ENCODE data around the gene PDZD2. TPM values are rescaled to one million over a fixed set of nuclear protein-coding genes. Genes with fewer than 3 reads are reported as not detected.

The PDZD2 gene
- total RNA-seq, 1 experiment from 2014 or later: 23.0 TPM

DNA sequence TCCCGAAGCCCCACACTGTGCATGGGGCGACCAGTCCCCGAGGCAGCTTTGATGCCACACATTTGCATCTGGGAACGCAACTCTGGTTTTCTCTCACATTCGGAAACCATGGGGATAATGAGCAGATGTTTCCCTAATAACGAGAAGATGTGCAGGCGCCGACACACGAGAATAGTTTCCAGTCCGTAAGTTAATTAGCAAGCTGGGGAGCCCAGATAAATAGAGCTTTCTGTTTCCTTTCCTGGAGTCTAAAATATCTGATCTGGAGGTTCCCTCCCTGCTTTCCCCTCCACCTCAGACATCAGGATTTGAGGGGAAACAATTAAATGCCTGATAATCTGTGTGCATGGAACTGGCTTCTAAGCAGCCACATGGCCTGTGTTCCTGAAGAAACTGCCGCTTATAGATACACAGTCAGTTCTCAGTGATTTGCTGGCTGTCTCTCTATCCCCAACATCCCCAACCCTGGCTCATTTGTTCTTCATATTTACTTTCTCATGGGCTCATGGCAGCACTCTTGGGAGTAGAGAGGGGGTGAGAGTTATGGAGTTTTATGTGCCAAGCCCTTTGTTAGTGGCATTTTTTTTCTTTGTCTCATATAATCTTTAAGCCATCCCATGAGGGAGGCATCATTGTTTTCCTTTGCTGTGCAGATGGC, 62.8 kb downstream of the PDZD2 start:
- H3K36me3 Mint-ChIP-seq (ENCODE audit: insufficient read depth, unreplicated experiment): no peaks in the 10 kb centered on the region
- intact Hi-C loops (cut with micrococcal nuclease): no loop called here
- ChIA-PET CTCF (interaction anchor here (0.9 kb wide), 1 partner anchor 9 kb away, joined by 3 read pairs; no protein-coding TSS in a partner anchor), POLR2A (no interaction called here)
- H3K4me3 Mint-ChIP-seq (ENCODE audit: unreplicated experiment): no peak overlapping the region
- H3K4me1 Mint-ChIP-seq (ENCODE audit: insufficient read depth, unreplicated experiment): no peaks in the 10 kb centered on the region
- no TSS peak for BruUV-seq (replicated peaks)
- H3K27me3 Mint-ChIP-seq (ENCODE audit: insufficient read depth, unreplicated experiment): peaks cover 60% of the 10 kb centered on the region
- no peak for DNase-seq (ENCODE audit: unreplicated experiment)
- TF ChIP-seq CTCF (IDR thresholded peaks at IDR 0.05; ENCODE audit: unreplicated experiment): no peak
- no peaks in the 10 kb centered on the region for H3K9me3 Mint-ChIP-seq (ENCODE audit: unreplicated experiment)
- H3K27ac Mint-ChIP-seq (ENCODE audit: low read depth, unreplicated experiment): no peak overlapping the region

DNA sequence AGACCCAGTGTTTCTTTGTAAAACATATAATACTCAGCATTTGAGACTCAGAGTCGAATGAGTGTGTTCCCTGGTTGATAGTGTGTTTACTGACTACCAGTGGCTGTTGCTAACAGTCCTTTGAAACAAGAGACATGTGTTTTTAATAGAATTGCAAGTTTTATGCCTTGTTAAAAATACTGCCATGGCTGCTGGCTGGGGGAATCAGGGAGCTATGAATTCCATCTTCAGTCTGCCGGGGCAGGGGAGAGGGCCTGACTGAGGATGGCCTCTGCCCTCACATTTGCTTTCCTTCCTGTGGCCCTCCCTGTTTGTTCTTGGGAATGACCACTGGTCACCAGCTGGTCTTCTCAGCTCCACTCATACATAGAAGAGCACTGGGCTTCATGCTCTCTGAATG, 63.8 kb downstream of the PDZD2 start:
- H3K4me1 Mint-ChIP-seq (ENCODE audit: insufficient read depth, unreplicated experiment): no peaks in the 10 kb centered on the region
- no peak for DNase-seq (ENCODE audit: unreplicated experiment)
- ChIA-PET POLR2A (no interaction called here), CTCF (no interaction called here)
- H3K9me3 Mint-ChIP-seq (ENCODE audit: unreplicated experiment): no peaks in the 10 kb centered on the region
- H3K27me3 Mint-ChIP-seq (ENCODE audit: insufficient read depth, unreplicated experiment): peaks cover 60% of the 10 kb centered on the region
- no peaks in the 10 kb centered on the region for H3K36me3 Mint-ChIP-seq (ENCODE audit: insufficient read depth, unreplicated experiment)
- no TSS peak for BruUV-seq (replicated peaks)
- no peak overlapping the region for H3K4me3 Mint-ChIP-seq (ENCODE audit: unreplicated experiment)
- TF ChIP-seq CTCF (IDR thresholded peaks at IDR 0.05; ENCODE audit: unreplicated experiment): no peak
- intact Hi-C loops (cut with micrococcal nuclease): no loop called here
- H3K27ac Mint-ChIP-seq (ENCODE audit: low read depth, unreplicated experiment): no peak overlapping the region

- CTCF ChIA-PET: no interaction called here
- Mint-ChIP-seq H3K27ac (ENCODE audit: low read depth, unreplicated experiment) (no peak overlapping the region), H3K9me3 (ENCODE audit: unreplicated experiment) (no peaks in the 10 kb centered on the region), H3K4me1 (ENCODE audit: insufficient read depth, unreplicated experiment) (no peaks in the 10 kb centered on the region), H3K27me3 (ENCODE audit: insufficient read depth, unreplicated experiment) (peaks cover 59% of the 10 kb centered on the region), H3K36me3 (ENCODE audit: insufficient read depth, unreplicated experiment) (no peaks in the 10 kb centered on the region), H3K4me3 (ENCODE audit: unreplicated experiment) (no peak overlapping the region)
- intact Hi-C loops (cut with micrococcal nuclease): no loop called here
- no peak for DNase-seq (ENCODE audit: unreplicated experiment)
- TF ChIP-seq CTCF (IDR thresholded peaks at IDR 0.05; ENCODE audit: unreplicated experiment): no peak
- POLR2A ChIA-PET: interaction anchor here (0.7 kb wide), 1 partner anchor 70 kb away, joined by 6 read pairs; no protein-coding TSS in a partner anchor
- BruUV-seq (replicated peaks): no TSS peak
Observed at GRCh38 chr5:31703757-31704156, 64.8 kb downstream of the PDZD2 start.

DNA sequence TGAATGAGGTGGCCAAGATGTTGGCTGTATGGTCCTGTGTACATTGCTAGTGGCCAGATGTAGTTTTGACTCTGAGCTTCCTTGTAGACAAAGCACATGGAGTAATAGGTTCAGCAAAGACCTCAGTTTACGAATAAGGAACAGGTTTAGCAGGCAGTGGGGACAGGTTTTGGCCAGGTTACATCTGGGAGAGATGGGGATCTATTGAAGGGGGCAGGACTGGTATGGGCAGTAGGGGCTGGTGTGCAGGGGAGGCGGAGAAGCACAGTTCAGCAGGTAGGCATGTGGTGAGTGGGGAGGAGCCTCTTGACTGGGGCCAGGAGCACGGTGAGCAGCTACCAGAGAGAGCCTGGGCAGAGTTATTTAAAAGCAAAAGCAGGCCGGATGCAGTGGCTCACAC, 67.3 kb downstream of the PDZD2 start:
- H3K4me1 Mint-ChIP-seq (ENCODE audit: insufficient read depth, unreplicated experiment): no peaks in the 10 kb centered on the region
- TF ChIP-seq CTCF (IDR thresholded peaks at IDR 0.05; ENCODE audit: unreplicated experiment): no peak
- POLR2A ChIA-PET: no interaction called here
- no peak overlapping the region for H3K4me3 Mint-ChIP-seq (ENCODE audit: unreplicated experiment)
- intact Hi-C loops (cut with micrococcal nuclease): no loop called here
- no peaks in the 10 kb centered on the region for H3K9me3 Mint-ChIP-seq (ENCODE audit: unreplicated experiment)
- CTCF ChIA-PET: no interaction called here
- peaks cover 34% of the 10 kb centered on the region for H3K27me3 Mint-ChIP-seq (ENCODE audit: insufficient read depth, unreplicated experiment)
- DNase-seq (ENCODE audit: unreplicated experiment): no peak
- no peaks in the 10 kb centered on the region for H3K36me3 Mint-ChIP-seq (ENCODE audit: insufficient read depth, unreplicated experiment)
- no peak overlapping the region for H3K27ac Mint-ChIP-seq (ENCODE audit: low read depth, unreplicated experiment)
- BruUV-seq (replicated peaks): no TSS peak
